ENCODE results near the gene PGRMC2. TPM values are rescaled to one million over a fixed set of nuclear protein-coding genes. Genes with fewer than 3 reads are reported as not detected.
A peak's percentile ranks its signal among the peaks of the same experiment; 100 is the strongest.

Gene PGRMC2
- total and polyA plus RNA-seq, 2 donors (not counting 1 experiment from before 2014, with no cell fraction given): 30.4 to 95.6 TPM

- no peaks in the 10 kb centered on the region for H3K4me1 ChIP-seq (ENCODE audit: control insufficient read depth, extremely low read depth, insufficient read depth, low read length)
- no peak overlapping the region for H2AFZ ChIP-seq (ENCODE audit: low read length)
- no peak overlapping the region for H3K4me3 ChIP-seq (replicated peaks in 1 of 4; ENCODE audit: control extremely low read depth in 1 of 4, insufficient read depth in 1 of 4, low read depth in 3 of 4, low read length in 4 of 4)
- H3K36me3 ChIP-seq (ENCODE audit: control insufficient read depth, insufficient read depth, low read length): no peaks in the 10 kb centered on the region
- H3K27ac ChIP-seq (ENCODE audit: insufficient read depth, low read length): no peak overlapping the region
- no peaks in the 10 kb centered on the region for H3K9me3 ChIP-seq (ENCODE audit: control insufficient read depth, insufficient read depth, low read depth, low read length)
- no peak overlapping the region for H3K9ac ChIP-seq (ENCODE audit: insufficient read depth, low read length)
- no peak for DNase-seq (ENCODE audit: low read depth in 2 of 2)
- TF ChIP-seq EZH2 (IDR thresholded peaks at IDR 0.05; ENCODE audit: low read length, missing control alignments) (no peak), CTCF (conservative IDR thresholded peaks at IDR 0.05 in 1 of 2, IDR thresholded peaks at IDR 0.05 in 1 of 2; ENCODE audit: low read depth in 1 of 2, low read length in 2 of 2) (no peak)
- H3K4me2 ChIP-seq (ENCODE audit: extremely low read depth, insufficient read depth, low read length): no peak overlapping the region
- no peaks in the 10 kb centered on the region for H4K20me1 ChIP-seq (ENCODE audit: control insufficient read depth, extremely low read depth, insufficient read depth, low read length)
- H3K27me3 ChIP-seq (ENCODE audit: control insufficient read depth, insufficient read depth, low read length): no peaks in the 10 kb centered on the region
- H3K79me2 ChIP-seq (ENCODE audit: control insufficient read depth, insufficient read depth, low read length): no peaks in the 10 kb centered on the region
Observed at GRCh38 chr4:128333309-128334018, 45.9 kb upstream of the PGRMC2 start.

GRCh38 chr4:128332081-128332480, 44.5 kb upstream of the PGRMC2 start:
- Histone ChIP-seq H4K20me1 (ENCODE audit: control insufficient read depth, extremely low read depth, insufficient read depth, low read length) (no peaks in the 10 kb centered on the region), H3K9ac (ENCODE audit: insufficient read depth, low read length) (no peak overlapping the region), H3K4me2 (ENCODE audit: extremely low read depth, insufficient read depth, low read length) (no peak overlapping the region), H3K27me3 (ENCODE audit: control insufficient read depth, insufficient read depth, low read length) (no peaks in the 10 kb centered on the region), H3K4me3 (replicated peaks in 1 of 4; ENCODE audit: control extremely low read depth in 1 of 4, insufficient read depth in 1 of 4, low read depth in 3 of 4, low read length in 4 of 4) (no peak overlapping the region), H3K79me2 (ENCODE audit: control insufficient read depth, insufficient read depth, low read length) (no peaks in the 10 kb centered on the region), H3K9me3 (ENCODE audit: control insufficient read depth, insufficient read depth, low read depth, low read length) (no peaks in the 10 kb centered on the region), H2AFZ (ENCODE audit: low read length) (no peak overlapping the region), H3K36me3 (ENCODE audit: control insufficient read depth, insufficient read depth, low read length) (no peaks in the 10 kb centered on the region), H3K4me1 (ENCODE audit: control insufficient read depth, extremely low read depth, insufficient read depth, low read length) (no peaks in the 10 kb centered on the region), H3K27ac (ENCODE audit: insufficient read depth, low read length) (no peak overlapping the region)
- DNase-seq (ENCODE audit: low read depth in 2 of 2): peak in 1 of 2 donors; percentile 74
- TF ChIP-seq EZH2 (IDR thresholded peaks at IDR 0.05; ENCODE audit: low read length, missing control alignments): no peak

GRCh38 chr4:128329638-128330037, 42.0 kb upstream of the PGRMC2 start:
- no peak overlapping the region for H3K27ac ChIP-seq (ENCODE audit: insufficient read depth, low read length)
- no peaks in the 10 kb centered on the region for H4K20me1 ChIP-seq (ENCODE audit: control insufficient read depth, extremely low read depth, insufficient read depth, low read length)
- TF ChIP-seq EZH2 (IDR thresholded peaks at IDR 0.05; ENCODE audit: low read length, missing control alignments) (no peak), CTCF (conservative IDR thresholded peaks at IDR 0.05 in 1 of 2, IDR thresholded peaks at IDR 0.05 in 1 of 2; ENCODE audit: low read depth in 1 of 2, low read length in 2 of 2) (no peak)

More at GRCh38 chr4:128329638-128330037, 42.0 kb upstream of the PGRMC2 start:
- H3K9ac ChIP-seq (ENCODE audit: insufficient read depth, low read length): no peak overlapping the region
- DNase-seq (ENCODE audit: low read depth in 2 of 2): no peak
- no peaks in the 10 kb centered on the region for H3K4me1 ChIP-seq (ENCODE audit: control insufficient read depth, extremely low read depth, insufficient read depth, low read length)
- no peak overlapping the region for H2AFZ ChIP-seq (ENCODE audit: low read length)
- no peaks in the 10 kb centered on the region for H3K36me3 ChIP-seq (ENCODE audit: control insufficient read depth, insufficient read depth, low read length)
- no peaks in the 10 kb centered on the region for H3K79me2 ChIP-seq (ENCODE audit: control insufficient read depth, insufficient read depth, low read length)
- H3K27me3 ChIP-seq (ENCODE audit: control insufficient read depth, insufficient read depth, low read length): no peaks in the 10 kb centered on the region
- no peak overlapping the region for H3K4me2 ChIP-seq (ENCODE audit: extremely low read depth, insufficient read depth, low read length)
- no peak overlapping the region for H3K4me3 ChIP-seq (replicated peaks in 1 of 4; ENCODE audit: control extremely low read depth in 1 of 4, insufficient read depth in 1 of 4, low read depth in 3 of 4, low read length in 4 of 4)
- H3K9me3 ChIP-seq (ENCODE audit: control insufficient read depth, insufficient read depth, low read depth, low read length): no peaks in the 10 kb centered on the region
